ENCODE results near the gene DNAJC19.

The DNAJC19 gene

GRCh38 chr3:180940826-180941225 lies 48.7 kb downstream of the DNAJC19 start:
- no peak for TF ChIP-seq CTCF (IDR thresholded peaks at IDR 0.05; ENCODE audit: low read depth, low read length)
- DNase-seq (ENCODE audit: low read depth, low spot score), result no peak
- in situ Hi-C loops (cut with HindIII; ENCODE audit: low sequenced_read_pairs), result no loop called here
- H3K4me3 ChIP-seq (ENCODE audit: low read depth, low read length), result no peak overlapping the region

GRCh38 chr3:180934638-180935037 lies 54.9 kb downstream of the DNAJC19 start:
- TF ChIP-seq CTCF (IDR thresholded peaks at IDR 0.05; ENCODE audit: low read depth, low read length), result no peak
- no peak for DNase-seq (ENCODE audit: low read depth, low spot score)
- H3K4me3 ChIP-seq (ENCODE audit: low read depth, low read length), result no peak overlapping the region
- in situ Hi-C loops (cut with HindIII; ENCODE audit: low sequenced_read_pairs), result no loop called here

All from astrocyte of the spinal cord (primary cell).